ENCODE results near the gene FSTL4.

The FSTL4 gene

GRCh38 chr5:133423618-133424282 lies 188.6 kb downstream of the FSTL4 start:
- DNase-seq, result peak; percentile 74

DNA sequence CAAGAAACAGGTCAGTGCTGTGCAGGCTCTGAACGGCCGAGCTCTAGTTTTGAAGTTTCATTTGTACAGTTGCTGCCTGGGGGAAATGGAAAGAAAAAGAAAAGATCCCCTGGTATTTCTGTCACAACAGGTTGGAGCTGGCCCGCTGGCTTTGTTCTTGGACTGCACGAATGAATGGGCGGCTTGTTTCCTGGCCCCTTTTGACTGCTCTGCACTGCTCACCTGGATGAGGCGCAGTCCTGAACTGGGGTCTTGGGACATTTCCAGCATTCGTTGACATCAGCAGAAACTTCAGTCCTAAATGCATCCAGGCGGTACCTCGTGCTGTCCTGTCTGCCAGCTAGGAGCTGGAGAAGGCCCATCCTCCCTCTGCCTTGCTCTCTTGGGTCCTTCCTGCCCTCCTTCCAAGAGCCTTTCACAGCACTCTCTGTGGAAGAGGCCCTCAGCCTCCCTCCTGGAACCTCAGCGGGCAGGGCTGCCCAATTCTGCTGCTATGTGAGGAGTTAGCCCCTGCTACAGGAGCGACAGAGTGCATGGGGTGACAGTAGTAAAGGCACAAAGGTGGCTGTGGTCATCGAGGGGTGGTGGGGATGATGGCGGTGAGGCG lies 189.2 kb downstream of the FSTL4 start:
- no peak for DNase-seq

GRCh38 chr5:133421806-133422205 lies 190.5 kb downstream of the FSTL4 start:
- no peak for DNase-seq

GRCh38 chr5:133421394-133421793 lies 190.9 kb downstream of the FSTL4 start:
- DNase-seq, result peak; percentile 23

DNA sequence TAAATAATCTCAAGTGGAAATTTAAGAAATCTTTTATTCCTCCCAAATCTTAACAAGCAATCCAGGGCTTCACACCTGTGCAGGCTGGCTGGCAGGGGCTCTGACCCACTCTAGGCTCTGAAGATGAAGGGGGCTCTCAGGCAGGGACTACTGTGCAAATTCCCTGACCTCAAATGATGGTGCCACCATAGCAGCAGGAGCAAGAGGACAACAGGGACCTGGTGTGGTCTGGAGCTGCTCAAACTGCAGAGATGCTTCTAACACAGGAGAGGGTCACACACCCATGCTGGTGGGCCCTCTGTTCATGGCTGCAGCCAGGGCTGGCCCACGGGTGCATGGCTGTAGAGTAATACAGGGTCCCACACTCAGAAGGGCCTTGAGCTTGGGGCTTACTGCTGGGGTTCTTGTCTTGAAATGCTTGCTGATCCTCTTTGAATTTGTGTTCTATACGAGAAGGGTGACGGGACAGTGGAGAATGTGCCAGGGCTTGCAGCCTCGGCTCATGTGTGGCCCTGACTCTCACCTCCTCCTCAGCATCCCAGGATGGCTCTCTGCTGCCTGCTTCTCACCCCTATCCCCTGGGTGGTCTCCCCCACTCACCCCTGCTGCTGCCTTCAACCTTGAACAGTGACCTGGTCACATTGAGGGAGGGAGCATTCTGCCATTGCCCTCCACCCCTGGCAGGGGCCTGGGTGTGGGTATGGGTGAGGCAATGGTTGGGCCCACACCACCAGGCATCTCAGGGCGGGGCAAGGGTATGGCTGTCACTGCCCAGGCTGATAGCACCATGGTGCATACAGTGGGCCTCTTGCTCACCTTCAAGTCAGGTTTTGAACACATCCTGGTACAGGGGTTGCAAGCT lies 191.7 kb downstream of the FSTL4 start:
- no peak for DNase-seq

GRCh38 chr5:133415906-133416305 lies 196.4 kb downstream of the FSTL4 start:
- DNase-seq, result no peak

DNA sequence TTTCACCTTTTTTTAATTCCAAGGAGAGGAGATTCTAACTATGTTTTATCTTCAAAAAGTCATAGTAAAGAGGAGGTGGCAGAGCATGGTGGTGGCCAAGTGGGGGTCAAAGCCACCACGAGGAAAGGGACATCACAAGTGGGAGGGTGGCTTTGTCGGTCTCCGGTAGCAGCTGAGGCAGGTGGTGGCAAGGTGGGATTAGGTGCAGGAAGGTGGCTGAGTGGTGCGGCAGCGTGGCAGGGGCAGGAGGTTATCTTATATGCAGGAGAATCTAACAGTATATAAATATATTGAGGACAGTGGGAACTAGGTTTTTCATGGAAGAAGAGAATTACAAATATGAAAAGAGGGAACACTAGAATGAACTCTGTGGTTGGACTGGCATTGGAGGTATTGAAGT lies 196.8 kb downstream of the FSTL4 start:
- no peak for DNase-seq

GRCh38 chr5:133412661-133413060 lies 199.7 kb downstream of the FSTL4 start:
- DNase-seq, result no peak

GRCh38 chr5:133410335-133410828 lies 202.0 kb downstream of the FSTL4 start:
- DNase-seq, result no peak

GRCh38 chr5:133409210-133409674 lies 203.1 kb downstream of the FSTL4 start:
- DNase-seq, result no peak

GRCh38 chr5:133408322-133408721 lies 204.0 kb downstream of the FSTL4 start:
- no peak for DNase-seq

DNA sequence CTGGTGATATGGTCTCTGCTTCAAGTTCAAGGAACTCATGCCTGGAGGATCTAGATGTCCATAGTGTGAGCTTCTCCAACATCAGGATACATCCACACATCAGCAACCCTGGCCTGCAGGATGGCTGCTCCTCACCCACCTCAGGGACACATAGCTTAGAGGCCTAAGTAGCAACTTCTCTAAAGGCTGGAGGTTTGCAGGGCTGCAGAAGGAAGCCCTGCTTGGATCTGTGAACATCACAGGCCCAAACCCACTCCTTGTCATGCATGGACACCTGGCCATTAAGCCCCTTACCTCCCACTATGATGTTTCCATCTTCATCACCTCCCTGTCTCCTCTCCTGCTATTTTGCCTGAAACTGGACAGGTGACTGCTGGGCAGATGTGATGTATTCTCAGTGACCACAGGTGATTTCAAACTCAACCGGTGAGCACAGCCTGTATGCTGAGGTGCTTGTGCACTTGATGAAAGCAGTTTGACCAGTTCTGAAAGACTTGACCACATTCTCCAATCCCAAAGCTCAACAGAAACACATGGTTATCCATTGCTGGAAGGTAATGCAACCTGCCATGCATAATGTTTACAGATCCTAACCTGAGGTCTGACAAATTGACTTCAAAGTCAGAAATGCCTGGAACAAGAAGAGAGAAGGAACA lies 205.2 kb downstream of the FSTL4 start:
- no peak for DNase-seq

- DNase-seq, result no peak
Measured at GRCh38 chr5:133406208-133406976, 205.9 kb downstream of the FSTL4 start.

GRCh38 chr5:133405275-133406034 lies 206.9 kb downstream of the FSTL4 start:
- DNase-seq, result no peak

DNA sequence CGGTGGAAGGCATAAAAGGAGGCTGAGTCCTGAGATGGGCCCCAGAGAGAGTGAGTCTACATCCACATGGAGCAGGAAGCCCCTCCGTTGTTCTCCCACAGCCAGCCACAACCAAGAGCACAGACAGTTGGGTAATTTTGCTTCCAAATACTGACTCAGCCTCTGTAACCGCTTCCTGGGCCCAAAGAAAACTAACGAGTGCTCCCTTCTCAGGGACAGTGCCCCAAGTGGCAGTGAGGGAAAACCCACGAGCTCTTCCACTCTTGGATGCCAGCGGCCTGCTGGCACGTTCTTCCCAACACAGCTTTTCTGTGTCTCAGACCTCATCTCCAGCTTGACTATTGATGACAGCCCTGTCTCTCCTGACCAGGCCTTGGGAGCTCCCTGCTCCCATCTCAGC lies 207.6 kb downstream of the FSTL4 start:
- DNase-seq, result peak; percentile 4

- DNase-seq, result no peak
Measured at GRCh38 chr5:133403741-133404364, 208.5 kb downstream of the FSTL4 start.

- no peak for DNase-seq
Measured at GRCh38 chr5:133402775-133403174, 209.6 kb downstream of the FSTL4 start.

DNA sequence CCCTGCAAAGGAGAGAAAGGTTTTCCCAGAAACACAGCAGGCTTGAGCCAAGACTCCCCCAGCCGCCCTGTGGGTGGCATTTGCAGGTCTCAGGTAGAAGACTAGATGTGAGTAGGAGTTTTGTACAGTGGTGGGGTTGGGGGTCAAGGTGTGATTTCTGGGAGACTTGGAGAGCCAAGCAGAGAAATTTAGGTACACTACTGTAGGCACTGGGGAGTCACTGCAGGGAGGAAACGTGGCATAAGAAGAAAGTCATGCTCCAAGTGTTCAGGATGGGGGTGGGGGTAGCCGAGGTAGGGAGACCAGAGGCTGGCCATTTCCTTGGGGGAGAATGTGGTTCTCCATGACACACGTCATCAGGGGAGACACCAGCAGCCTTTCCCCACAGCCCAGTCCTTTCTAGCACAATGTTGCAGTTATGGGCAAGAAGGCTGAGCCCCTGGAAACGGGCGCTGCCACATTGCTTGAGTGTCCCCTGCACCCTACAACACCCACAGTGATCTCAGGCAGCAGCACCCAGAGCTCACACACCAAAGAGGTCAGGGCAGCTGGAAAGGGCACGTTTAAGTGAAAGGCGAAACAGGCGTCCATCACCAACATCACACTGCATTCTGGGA lies 210.5 kb downstream of the FSTL4 start:
- DNase-seq, result no peak

GRCh38 chr5:133400831-133401351 lies 211.4 kb downstream of the FSTL4 start:
- no peak for DNase-seq

GRCh38 chr5:133400120-133400519 lies 212.2 kb downstream of the FSTL4 start:
- no peak for DNase-seq
